Endodermal cell (in vitro differentiated cells): ENCODE measurements around the gene PP2D1. TPM values are rescaled to one million over a fixed set of nuclear protein-coding genes. Genes with fewer than 3 reads are reported as not detected.

Experiments used
- DNase-seq: peaks from one replicate; pipeline ENCODE4 v3.0.0-alpha.2; 2017
- H3K27ac ChIP-seq: 2 replicates; pipeline ENCODE4 v1.5.1; 2013; ENCODE audit warnings: mild to moderate bottlenecking, low read depth, low read length, moderate library complexity
- H3K27me3 ChIP-seq: 2 replicates; pipeline ENCODE4 v1.6.1; 2013; ENCODE audit warnings: mild to moderate bottlenecking, low read length, moderate library complexity; ENCODE audit not compliant: insufficient read depth, control insufficient read depth, poor library complexity, severe bottlenecking
- H3K36me3 ChIP-seq: 2 replicates; pipeline ENCODE4 v1.7.0; 2013; ENCODE audit warnings: mild to moderate bottlenecking, low read length, moderate library complexity; ENCODE audit not compliant: control insufficient read depth, insufficient read depth
- H3K4me1 ChIP-seq: one replicate; pipeline ENCODE4 v1.7.0; 2013; ENCODE audit warnings: low read length; ENCODE audit not compliant: control insufficient read depth, insufficient read depth
- H3K4me3 ChIP-seq: 2 replicates; pipeline ENCODE4 v1.5.1; 2013; ENCODE audit warnings: mild to moderate bottlenecking, low read length, moderate library complexity
- H3K9ac ChIP-seq: 2 replicates; pipeline ENCODE4 v1.6.1; 2013; ENCODE audit warnings: mild to moderate bottlenecking, low read length, moderate library complexity; ENCODE audit not compliant: poor library complexity, severe bottlenecking; ENCODE audit errors: extremely low read depth
- H3K9me3 ChIP-seq: 2 replicates; pipeline ENCODE4 v1.6.1; 2013; ENCODE audit warnings: mild to moderate bottlenecking, low read length, moderate library complexity; ENCODE audit not compliant: control insufficient read depth
- H3K27ac Mint-ChIP-seq: 2 replicates; pipeline ENCODE4 v1.8.0; 2020; ENCODE audit warnings: mixed read lengths
- H3K27me3 Mint-ChIP-seq: 2 replicates; pipeline ENCODE4 v1.8.0; 2021; ENCODE audit warnings: mild to moderate bottlenecking, mixed read lengths; ENCODE audit not compliant: insufficient read depth
- H3K36me3 Mint-ChIP-seq: 2 replicates; pipeline ENCODE4 v1.8.0; 2020; ENCODE audit warnings: low read depth, mixed read lengths
- H3K4me1 Mint-ChIP-seq: 2 replicates; pipeline ENCODE4 v1.8.0; 2020; ENCODE audit warnings: mixed read lengths
- H3K4me3 Mint-ChIP-seq: 2 replicates; pipeline ENCODE4 v1.8.0; 2020; ENCODE audit warnings: mild to moderate bottlenecking, moderate library complexity, mixed read lengths
- H3K9me3 Mint-ChIP-seq: 2 replicates; pipeline ENCODE4 v1.8.0; 2020; ENCODE audit warnings: mild to moderate bottlenecking, mixed read lengths
- CTCF ChIP-seq: fragments of 200-600 bp; sonication (generic); conservative IDR thresholded peaks from 2 replicates; pipeline ENCODE4 v1.5.0; 2021; ENCODE audit warnings: antibody characterized with exemption, mild to moderate bottlenecking
- WGBS, 2 experiments: methylation state at CpG; one replicate each; pipeline versions ENCODE4 v1.1.5 to v1.1.7; 2013; ENCODE audit warnings: missing lambda C conversion rate in 2 of 2, mixed read lengths in 1 of 2; ENCODE audit not compliant: insufficient coverage in 1 of 2, insufficient read length in 1 of 2; 5-methylcytosine and 5-hydroxymethylcytosine counted together
- total RNA-seq, 2 donors: library from RNA; stranded (reverse); fragmentation: NEBNext Ultra II Directional in 1 of 2; extraction: Animal tissue kit (Norgen Biotek cat#: 25700) in 1 of 2; gene quantifications; 2 replicates in 1 of 2; 3 replicates in 1 of 2; pipeline ENCODE4 v1.2.1, GENCODE V29; 2021

PP2D1 gene
- total RNA-seq, 2 donors from 2014 or later = not detected

- Histone ChIP-seq H3K27ac (no peak overlapping the region), H3K9ac (no peak overlapping the region), H3K36me3 (no peaks in the 10 kb centered on the region), H3K27me3 (no peaks in the 10 kb centered on the region), H3K4me3 (no peak overlapping the region), H3K9me3 (no peaks in the 10 kb centered on the region), H3K4me1 (no peaks in the 10 kb centered on the region)
- WGBS, 2 experiments = 80 to 99% methylated on average over 1 to 2 of the region's 2 CpGs
- no peak overlapping the region for H3K27ac Mint-ChIP-seq
- H3K27me3 Mint-ChIP-seq = no peaks in the 10 kb centered on the region
- H3K9me3 Mint-ChIP-seq = no peaks in the 10 kb centered on the region
- DNase-seq = no peak
- no peak overlapping the region for H3K4me3 Mint-ChIP-seq
- H3K36me3 Mint-ChIP-seq = no peaks in the 10 kb centered on the region
- no peak for TF ChIP-seq CTCF
- no peaks in the 10 kb centered on the region for H3K4me1 Mint-ChIP-seq
Observed at GRCh38 chr3:20057612-20058180, 45.6 kb upstream of the PP2D1 start.

GRCh38 chr3:20056725-20057611, 44.9 kb upstream of the PP2D1 start:
- H3K4me3 Mint-ChIP-seq = no peak overlapping the region
- DNase-seq = no peak
- no peaks in the 10 kb centered on the region for H3K9me3 ChIP-seq
- WGBS, 2 experiments = 91 to 94% methylated on average over 4 to 5 of the region's 5 CpGs
- H3K9ac ChIP-seq = no peak overlapping the region
- no peaks in the 10 kb centered on the region for H3K9me3 Mint-ChIP-seq
- no peaks in the 10 kb centered on the region for H3K4me1 Mint-ChIP-seq
- no peaks in the 10 kb centered on the region for H3K36me3 Mint-ChIP-seq
- H3K36me3 ChIP-seq = no peaks in the 10 kb centered on the region
- no peaks in the 10 kb centered on the region for H3K4me1 ChIP-seq
- H3K27me3 ChIP-seq = no peaks in the 10 kb centered on the region
- H3K4me3 ChIP-seq = no peak overlapping the region
- no peaks in the 10 kb centered on the region for H3K27me3 Mint-ChIP-seq
- no peak overlapping the region for H3K27ac Mint-ChIP-seq
- no peak for TF ChIP-seq CTCF
- no peak overlapping the region for H3K27ac ChIP-seq

- Mint-ChIP-seq H3K4me3 (no peak overlapping the region), H3K9me3 (no peaks in the 10 kb centered on the region), H3K4me1 (peaks cover 3% of the 10 kb centered on the region), H3K36me3 (no peaks in the 10 kb centered on the region), H3K27me3 (no peaks in the 10 kb centered on the region), H3K27ac (no peak overlapping the region)
- Histone ChIP-seq H3K36me3 (no peaks in the 10 kb centered on the region), H3K9ac (no peak overlapping the region), H3K9me3 (no peaks in the 10 kb centered on the region), H3K4me1 (no peaks in the 10 kb centered on the region), H3K4me3 (no peak overlapping the region), H3K27ac (no peak overlapping the region), H3K27me3 (no peaks in the 10 kb centered on the region)
- TF ChIP-seq CTCF = no peak
- 89 to 94% methylated on average over 2 to 3 of the region's 3 CpGs for WGBS, 2 experiments
- no peak for DNase-seq
Observed at GRCh38 chr3:20055842-20056241, 43.8 kb upstream of the PP2D1 start.
